NCI-H1436 treated with DMSO at 0.1 percent for 48 hours (cell line): ENCODE measurements around the gene SOWAHC.
"Not testable (repeated sequence)": the region's sequence is repeated elsewhere in the genome, so short reads cannot be mapped to it uniquely, and the experiment has no call there.

Experiments
- DNase-seq: peaks from one replicate; lab custom pipeline; 2025; lab: John Stamatoyannopoulos, UW

SOWAHC gene

GRCh38 chr2:109613922-109614714 lies at the start of gene SOWAHC, which contains the start of gene SEPTIN10:
Gene SOWAHC (plus strand): TSS chr2:109614364. CDS start chr2:109614490, 126 bp downstream.
Gene SEPTIN10 (minus strand): TSS chr2:109613966. CDS start chr2:109613827, 139 bp downstream.
- DNase-seq: peak; percentile 55

- DNase-seq: no peak
Observed at GRCh38 chr2:109575373-109575772, 38.8 kb upstream of the SOWAHC start.

- not testable (repeated sequence) for DNase-seq
Observed at GRCh38 chr2:109577630-109578029, 36.5 kb upstream of the SOWAHC start.

GRCh38 chr2:109582928-109583895 lies 31.0 kb upstream of the SOWAHC start:
- no peak for DNase-seq

GRCh38 chr2:109586687-109587086 lies 27.5 kb upstream of the SOWAHC start:
- DNase-seq: no peak

GRCh38 chr2:109591206-109591605 lies 23.0 kb upstream of the SOWAHC start:
- DNase-seq: no peak

GRCh38 chr2:109592905-109593304 lies 21.3 kb upstream of the SOWAHC start:
- no peak for DNase-seq

- no peak for DNase-seq
Observed at GRCh38 chr2:109594246-109594885, 19.8 kb upstream of the SOWAHC start.

GRCh38 chr2:109595644-109596043 lies 18.5 kb upstream of the SOWAHC start:
- no peak for DNase-seq

GRCh38 chr2:109597283-109597682 lies 16.9 kb upstream of the SOWAHC start:
- no peak for DNase-seq

GRCh38 chr2:109601783-109602182 lies 12.4 kb upstream of the SOWAHC start:
- no peak for DNase-seq

GRCh38 chr2:109602617-109603188 lies 11.5 kb upstream of the SOWAHC start:
- no peak for DNase-seq

GRCh38 chr2:109604597-109604996 lies 9.6 kb upstream of the SOWAHC start:
- DNase-seq: no peak

GRCh38 chr2:109607766-109608165 lies 6.4 kb upstream of the SOWAHC start:
- no peak for DNase-seq

- DNase-seq: no peak
Observed at GRCh38 chr2:109609352-109610024, 4.7 kb upstream of the SOWAHC start.

- peak; percentile 15 for DNase-seq
Observed at GRCh38 chr2:109611467-109612095, 2.6 kb upstream of the SOWAHC start.

- DNase-seq: no peak
Observed at GRCh38 chr2:109613081-109613921, 863 bp upstream of the SOWAHC start.

- no peak for DNase-seq
Observed at GRCh38 chr2:109614715-109615636, 812 bp downstream of the SOWAHC start.
